Measurements from ENCODE around the gene DSCAML1. TPM values are rescaled to one million over a fixed set of nuclear protein-coding genes. Genes with fewer than 3 reads are reported as not detected.

Gene DSCAML1
- total and polyA plus RNA-seq, 7 donors = 0.04 to 0.52 (median 0.06) TPM

DNA sequence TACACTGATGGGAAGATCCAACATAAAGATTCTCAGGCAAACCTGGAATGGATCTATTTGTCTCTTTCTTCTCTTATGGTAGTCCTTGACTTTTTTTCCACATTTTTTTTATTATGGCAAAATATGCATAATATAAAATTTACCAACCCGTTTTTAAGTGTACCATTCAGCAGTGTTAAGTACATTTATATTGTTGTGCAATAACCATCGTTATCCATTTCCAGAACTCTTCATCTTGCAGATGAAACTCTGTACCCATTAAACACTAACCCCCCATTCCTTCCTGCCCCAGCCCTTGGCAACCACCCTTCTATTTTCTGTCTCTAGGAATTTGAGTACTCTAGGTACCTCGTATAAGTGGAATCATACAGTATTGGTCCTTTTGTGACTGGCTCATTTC, 99.7 kb downstream of the DSCAML1 start:
- DNase-seq = no peak
- ATAC-seq = no peak
- no peaks in the 10 kb centered on the region for H3K4me1 ChIP-seq
- 72 to 81% (median 76%) methylated on average over 3 of the region's 3 CpGs for WGBS, 3 donors
- TF ChIP-seq, protein P1, sequence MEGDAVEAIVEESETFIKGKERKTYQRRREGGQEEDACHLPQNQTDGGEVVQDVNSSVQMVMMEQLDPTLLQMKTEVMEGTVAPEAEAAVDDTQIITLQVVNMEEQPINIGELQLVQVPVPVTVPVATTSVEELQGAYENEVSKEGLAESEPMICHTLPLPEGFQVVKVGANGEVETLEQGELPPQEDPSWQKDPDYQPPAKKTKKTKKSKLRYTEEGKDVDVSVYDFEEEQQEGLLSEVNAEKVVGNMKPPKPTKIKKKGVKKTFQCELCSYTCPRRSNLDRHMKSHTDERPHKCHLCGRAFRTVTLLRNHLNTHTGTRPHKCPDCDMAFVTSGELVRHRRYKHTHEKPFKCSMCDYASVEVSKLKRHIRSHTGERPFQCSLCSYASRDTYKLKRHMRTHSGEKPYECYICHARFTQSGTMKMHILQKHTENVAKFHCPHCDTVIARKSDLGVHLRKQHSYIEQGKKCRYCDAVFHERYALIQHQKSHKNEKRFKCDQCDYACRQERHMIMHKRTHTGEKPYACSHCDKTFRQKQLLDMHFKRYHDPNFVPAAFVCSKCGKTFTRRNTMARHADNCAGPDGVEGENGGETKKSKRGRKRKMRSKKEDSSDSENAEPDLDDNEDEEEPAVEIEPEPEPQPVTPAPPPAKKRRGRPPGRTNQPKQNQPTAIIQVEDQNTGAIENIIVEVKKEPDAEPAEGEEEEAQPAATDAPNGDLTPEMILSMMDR (IDR thresholded peaks at IDR 0.05) = no peak
- H3K27me3 ChIP-seq (ENCODE audit: insufficient read depth in 3 of 3, low read length in 2 of 3) = peaks cover 0 to 33% (median 0%) of the 10 kb centered on the region in 3 donors
- H3K36me3 ChIP-seq (ENCODE audit: insufficient read depth in 1 of 2, low read depth in 1 of 2) = no peaks in the 10 kb centered on the region
- H3K9me3 ChIP-seq = no peaks in the 10 kb centered on the region
- no peak overlapping the region for H3K4me3 ChIP-seq
- no peak overlapping the region for H3K27ac ChIP-seq
- intact Hi-C loops (cut with DNase I) = no loop called here

GRCh38 chr11:117696540-117696939, 100.5 kb downstream of the DSCAML1 start:
- no peaks in the 10 kb centered on the region for H3K36me3 ChIP-seq (ENCODE audit: insufficient read depth in 1 of 2, low read depth in 1 of 2)
- H3K27me3 ChIP-seq (ENCODE audit: insufficient read depth in 3 of 3, low read length in 2 of 3) = peaks cover 0 to 39% (median 0%) of the 10 kb centered on the region in 3 donors
- no peak for ATAC-seq
- no peak overlapping the region for H3K27ac ChIP-seq
- DNase-seq = no peak
- 54 to 69% (median 61%) methylated on average over 5 of the region's 5 CpGs for WGBS, 3 donors
- TF ChIP-seq, protein P1 (IDR thresholded peaks at IDR 0.05) = no peak
- intact Hi-C loops (cut with DNase I) = no loop called here
- no peaks in the 10 kb centered on the region for H3K4me1 ChIP-seq
- no peak overlapping the region for H3K4me3 ChIP-seq
- H3K9me3 ChIP-seq = no peaks in the 10 kb centered on the region

- DNase-seq (no peak), ATAC-seq (no peak)
- no peaks in the 10 kb centered on the region for H3K36me3 ChIP-seq (ENCODE audit: insufficient read depth in 1 of 2, low read depth in 1 of 2)
- no peak overlapping the region for H3K27ac ChIP-seq
- no peak overlapping the region for H3K4me3 ChIP-seq
- WGBS, 3 donors = 89 to 92% (median 90%) methylated on average over 3 of the region's 3 CpGs
- no peaks in the 10 kb centered on the region for H3K9me3 ChIP-seq
- H3K27me3 ChIP-seq (ENCODE audit: insufficient read depth in 3 of 3, low read length in 2 of 3) = peaks cover 0 to 38% (median 0%) of the 10 kb centered on the region in 3 donors
- intact Hi-C loops (cut with DNase I) = no loop called here
- no peaks in the 10 kb centered on the region for H3K4me1 ChIP-seq
- TF ChIP-seq, protein P1 (IDR thresholded peaks at IDR 0.05) = no peak
Observed at GRCh38 chr11:117693344-117693743, 103.7 kb downstream of the DSCAML1 start.

- ATAC-seq = no peak
- no peak overlapping the region for H3K27ac ChIP-seq
- 55 to 69% (median 66%) methylated on average over 10 of the region's 10 CpGs for WGBS, 3 donors
Observed at GRCh38 chr11:117691516-117691915, 105.5 kb downstream of the DSCAML1 start.

DNA sequence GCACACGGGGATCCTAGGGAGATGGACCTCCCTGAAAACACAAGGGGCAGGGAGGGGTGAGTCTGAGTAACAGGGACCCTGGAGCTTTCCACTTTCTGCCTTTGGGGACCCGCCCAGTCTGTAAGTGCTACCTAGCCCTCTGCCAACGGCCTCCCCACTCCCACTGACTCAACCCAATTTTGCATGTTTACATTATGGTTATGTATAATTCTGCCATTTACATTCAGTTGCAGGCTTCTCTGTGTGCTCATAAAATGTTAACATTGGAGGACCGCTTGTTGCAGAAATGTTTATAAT, 105.8 kb downstream of the DSCAML1 start:
- H3K4me3 ChIP-seq = no peak overlapping the region
- intact Hi-C loops (cut with DNase I) = no loop called here
- no peaks in the 10 kb centered on the region for H3K9me3 ChIP-seq
- peaks cover 0 to 24% (median 0%) of the 10 kb centered on the region in 3 donors for H3K27me3 ChIP-seq (ENCODE audit: insufficient read depth in 3 of 3, low read length in 2 of 3)
- no peaks in the 10 kb centered on the region for H3K36me3 ChIP-seq (ENCODE audit: insufficient read depth in 1 of 2, low read depth in 1 of 2)
- no peak for ATAC-seq
- no peak for DNase-seq
- no peaks in the 10 kb centered on the region for H3K4me1 ChIP-seq
- no peak overlapping the region for H3K27ac ChIP-seq
- 70 to 74% (median 73%) methylated on average over 4 of the region's 4 CpGs for WGBS, 3 donors
- TF ChIP-seq, protein P1 (IDR thresholded peaks at IDR 0.05) = no peak

More at GRCh38 chr11:117691516-117691915, 105.5 kb downstream of the DSCAML1 start:
- Histone ChIP-seq H3K4me1 (no peaks in the 10 kb centered on the region), H3K9me3 (no peaks in the 10 kb centered on the region), H3K27me3 (ENCODE audit: insufficient read depth in 3 of 3, low read length in 2 of 3) (peaks cover 0 to 27% (median 0%) of the 10 kb centered on the region in 3 donors), H3K4me3 (no peak overlapping the region), H3K36me3 (ENCODE audit: insufficient read depth in 1 of 2, low read depth in 1 of 2) (no peaks in the 10 kb centered on the region)
- DNase-seq = no peak
- TF ChIP-seq, protein P1 (IDR thresholded peaks at IDR 0.05) = no peak
- intact Hi-C loops (cut with DNase I) = no loop called here

Measured in psoas muscle (tissue), 8 donors.